PC-3 (cell line): Measurements from ENCODE around the gene USH2A. TPM values are rescaled to one million over a fixed set of nuclear protein-coding genes. Genes with fewer than 3 reads are reported as not detected.

ENCODE experiments used
- ATAC-seq: fragments of 200-7000 bp; cut with Tn5 transposase; 2 replicates; pipeline ENCODE4 v1.9.1; 2020; ENCODE audit warnings: mild to moderate bottlenecking, moderate library complexity
- BruUV-seq: library from RNA; stranded (reverse); fragments of 400-500 nt; replicated peaks from 2 replicates; lab custom pipeline; 2021; lab: Mats Ljungman, UMichigan
- CTCF ChIA-PET: fragments of 300-600 bp; sonication (Branson Sonifier 250); formaldehyde crosslinking; loops from one replicate; lab custom pipeline; 2022; ENCODE audit warnings: antibody characterized with exemption; lab: Charles Lee
- POLR2A ChIA-PET: fragments of 300-600 bp; sonication (Branson Sonifier 250); formaldehyde crosslinking; loops from one replicate; lab custom pipeline; 2022; ENCODE audit warnings: antibody characterized with exemption; ENCODE audit not compliant: unreplicated experiment; lab: Charles Lee
- DNase-seq: peaks from one replicate; pipeline ENCODE4 v3.0.0-alpha.2; 2015
- H2AFZ ChIP-seq: fragments of 300-600 bp; sonication (generic); 2 replicates; pipeline ENCODE4 v1.6.0; 2016; ENCODE audit warnings: antibody characterized with exemption, low read length
- H3F3A ChIP-seq: fragments of 300-600 bp; sonication (generic); one replicate; pipeline ENCODE4 v1.6.0; 2017; ENCODE audit warnings: antibody characterized with exemption, low read length, control low read depth, mild to moderate bottlenecking; ENCODE audit not compliant: unreplicated experiment
- H3K27ac ChIP-seq: fragments of 300-600 bp; sonication (generic); 2 replicates; pipeline ENCODE4 v1.5.1; 2016; ENCODE audit warnings: mild to moderate bottlenecking, low read length
- H3K27me3 ChIP-seq: fragments of 300-600 bp; sonication (generic); 2 replicates; pipeline ENCODE4 v1.6.1; 2016; ENCODE audit warnings: low read length, mixed read lengths
- H3K36me3 ChIP-seq: fragments of 300-600 bp; sonication (generic); 2 replicates; pipeline ENCODE4 v1.6.1; 2016; ENCODE audit warnings: low read depth, mixed run types, low read length, mixed read lengths
- H3K4me1 ChIP-seq: fragments of 300-600 bp; sonication (generic); 2 replicates; pipeline ENCODE4 v1.5.1; 2016; ENCODE audit warnings: low read length; ENCODE audit not compliant: insufficient read depth
- H3K4me2 ChIP-seq: fragments of 300-600 bp; sonication (generic); 2 replicates; pipeline ENCODE4 v1.6.0; 2016; ENCODE audit warnings: low read length
- H3K4me3 ChIP-seq: fragments of 300-600 bp; sonication (generic); 2 replicates; pipeline ENCODE4 v1.5.1; 2016; ENCODE audit warnings: mild to moderate bottlenecking, low read length, mixed read lengths
- H3K79me2 ChIP-seq: fragments of 300-600 bp; sonication (generic); 2 replicates; pipeline ENCODE4 v1.6.1; 2017; ENCODE audit warnings: low read length, mixed read lengths
- H3K9ac ChIP-seq: fragments of 300-600 bp; sonication (generic); 2 replicates; pipeline ENCODE4 v1.6.0; 2016; ENCODE audit warnings: mild to moderate bottlenecking, low read length
- H3K9me2 ChIP-seq: fragments of 300-600 bp; sonication (generic); replicated peaks from 2 replicates; pipeline ENCODE4 v1.6.1; 2016; ENCODE audit warnings: mixed run types, low read length, mixed read lengths
- H3K9me3 ChIP-seq: fragments of 300-600 bp; sonication (generic); 2 replicates; pipeline ENCODE4 v1.6.1; 2016; ENCODE audit warnings: low read length, mixed read lengths
- H4K20me1 ChIP-seq: fragments of 300-600 bp; sonication (generic); 2 replicates; pipeline ENCODE4 v1.6.1; 2016; ENCODE audit warnings: low read length, mixed read lengths
- EZH2 ChIP-seq: fragments of 300-600 bp; sonication (generic); IDR thresholded peaks from one replicate; pipeline ENCODE4 v1.6.1; 2017; ENCODE audit warnings: antibody characterized with exemption, mild to moderate bottlenecking, low read length; ENCODE audit not compliant: unreplicated experiment
- EZH2phosphoT487 ChIP-seq: fragments of 300-600 bp; sonication (generic); IDR thresholded peaks from 2 replicates; pipeline ENCODE4 v1.6.1; 2018; ENCODE audit warnings: mild to moderate bottlenecking, antibody characterized with exemption, low read length, borderline replicate concordance
- intact Hi-C: fragments of 100-400 bp; cut with micrococcal nuclease; formaldehyde crosslinking; loops from 2 replicates; pipeline ENCODE4 v1.9.0; 2023
- total RNA-seq: library from RNA; depleted of rRNA; stranded (reverse); fragments of >200 nt; gene quantifications from 2 replicates; pipeline ENCODE4 v1.2.3, GENCODE V29; 2014
- TF ChIP-seq, protein P1 (sequence below): fragments of 300-600 bp; sonication (generic); conservative IDR thresholded peaks from 2 replicates; pipeline ENCODE4 v1.5.1; 2017; ENCODE audit warnings: antibody characterized with exemption, low read depth, mild to moderate bottlenecking, low read length

USH2A gene
- total RNA-seq, 1 experiment from 2014 or later = not detected

DNA sequence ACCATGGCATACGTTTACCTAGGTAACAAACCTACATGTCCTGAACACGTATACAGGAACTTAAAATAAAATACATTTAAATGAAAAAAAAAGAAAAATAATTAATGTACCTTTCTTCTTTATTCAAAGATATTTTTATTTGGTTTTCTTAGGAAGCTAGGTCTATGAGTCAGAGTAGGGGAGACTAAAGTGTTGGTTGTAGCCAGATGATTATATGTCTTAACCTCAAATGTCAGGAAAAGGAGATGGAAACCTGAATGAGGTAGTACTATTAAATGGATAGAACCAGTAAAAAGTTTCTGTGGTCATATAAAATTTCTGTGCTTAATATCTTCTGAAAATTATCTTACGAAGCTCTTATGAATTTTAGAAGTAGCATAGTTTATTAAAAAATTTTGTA is 580.3 kb downstream of the USH2A start:
- ChIA-PET POLR2A (no interaction called here), CTCF (no interaction called here)
- no TSS peak for BruUV-seq
- DNase-seq = peak; percentile 32
- no peaks in the 10 kb centered on the region for H3F3A ChIP-seq
- intact Hi-C loops = no loop called here
- H3K27ac ChIP-seq = no peak overlapping the region
- H3K9me2 ChIP-seq = no peaks in the 10 kb centered on the region
- no peaks in the 10 kb centered on the region for H3K9me3 ChIP-seq
- H3K36me3 ChIP-seq = no peaks in the 10 kb centered on the region
- no peaks in the 10 kb centered on the region for H3K27me3 ChIP-seq
- H3K4me1 ChIP-seq = peaks cover 20% of the 10 kb centered on the region
- H3K79me2 ChIP-seq = no peaks in the 10 kb centered on the region
- no peaks in the 10 kb centered on the region for H4K20me1 ChIP-seq
- H3K9ac ChIP-seq = no peak overlapping the region
- no peak overlapping the region for H3K4me2 ChIP-seq
- peak; percentile 51 for ATAC-seq
- no peak overlapping the region for H3K4me3 ChIP-seq
- no peak overlapping the region for H2AFZ ChIP-seq
- TF ChIP-seq, protein P1, sequence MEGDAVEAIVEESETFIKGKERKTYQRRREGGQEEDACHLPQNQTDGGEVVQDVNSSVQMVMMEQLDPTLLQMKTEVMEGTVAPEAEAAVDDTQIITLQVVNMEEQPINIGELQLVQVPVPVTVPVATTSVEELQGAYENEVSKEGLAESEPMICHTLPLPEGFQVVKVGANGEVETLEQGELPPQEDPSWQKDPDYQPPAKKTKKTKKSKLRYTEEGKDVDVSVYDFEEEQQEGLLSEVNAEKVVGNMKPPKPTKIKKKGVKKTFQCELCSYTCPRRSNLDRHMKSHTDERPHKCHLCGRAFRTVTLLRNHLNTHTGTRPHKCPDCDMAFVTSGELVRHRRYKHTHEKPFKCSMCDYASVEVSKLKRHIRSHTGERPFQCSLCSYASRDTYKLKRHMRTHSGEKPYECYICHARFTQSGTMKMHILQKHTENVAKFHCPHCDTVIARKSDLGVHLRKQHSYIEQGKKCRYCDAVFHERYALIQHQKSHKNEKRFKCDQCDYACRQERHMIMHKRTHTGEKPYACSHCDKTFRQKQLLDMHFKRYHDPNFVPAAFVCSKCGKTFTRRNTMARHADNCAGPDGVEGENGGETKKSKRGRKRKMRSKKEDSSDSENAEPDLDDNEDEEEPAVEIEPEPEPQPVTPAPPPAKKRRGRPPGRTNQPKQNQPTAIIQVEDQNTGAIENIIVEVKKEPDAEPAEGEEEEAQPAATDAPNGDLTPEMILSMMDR = no peak
- TF ChIP-seq EZH2 (no peak), EZH2phosphoT487 (no peak)

DNA sequence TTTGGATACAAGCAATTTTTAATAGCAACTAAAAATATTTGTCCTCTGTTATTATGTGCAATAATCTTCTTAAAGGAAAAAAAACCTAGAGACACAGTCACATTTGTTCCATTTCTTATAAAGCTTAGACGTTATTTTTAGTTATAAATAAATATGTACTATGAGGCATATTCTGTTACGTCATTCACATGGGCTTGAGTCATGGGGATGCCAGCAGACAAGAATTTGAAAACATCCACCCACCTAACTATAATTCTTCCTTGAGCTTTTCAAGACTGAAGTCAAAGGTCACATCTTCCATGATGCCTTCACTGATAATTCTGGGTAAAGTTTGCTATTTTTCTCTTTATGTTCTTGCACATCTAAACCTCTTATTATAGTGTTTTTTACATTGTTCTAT is 587.3 kb downstream of the USH2A start:
- Histone ChIP-seq H4K20me1 (no peaks in the 10 kb centered on the region), H3K4me3 (no peak overlapping the region)
- POLR2A ChIA-PET = no interaction called here

More for the DNA sequence above, 587.3 kb downstream of the USH2A start:
- H3K4me2 ChIP-seq = no peak overlapping the region
- no peak overlapping the region for H2AFZ ChIP-seq
- no peaks in the 10 kb centered on the region for H3F3A ChIP-seq
- H3K27me3 ChIP-seq = no peaks in the 10 kb centered on the region
- H3K79me2 ChIP-seq = no peaks in the 10 kb centered on the region
- DNase-seq (peak; percentile 42), ATAC-seq (0 out of 2 replicates have a peak, but pooled peaks have one; percentile 27)
- peaks cover 6% of the 10 kb centered on the region; the same call in 1 of the 2 replicates for H3K4me1 ChIP-seq
- intact Hi-C loops = no loop called here
- H3K9me3 ChIP-seq = no peaks in the 10 kb centered on the region
- no peak overlapping the region for H3K9ac ChIP-seq
- BruUV-seq = no TSS peak
- H3K9me2 ChIP-seq = no peaks in the 10 kb centered on the region
- H3K27ac ChIP-seq = no peak overlapping the region
- CTCF ChIA-PET = no interaction called here
- no peaks in the 10 kb centered on the region for H3K36me3 ChIP-seq
- TF ChIP-seq EZH2 = no peak
- TF ChIP-seq, protein P1 = no peak
- TF ChIP-seq EZH2phosphoT487 = no peak
